Sigmoid colon (tissue), 7 donors: ENCODE results near the gene PGS1. TPM values are rescaled to one million over a fixed set of nuclear protein-coding genes. Genes with fewer than 3 reads are reported as not detected.

Source experiments
- DNase-seq: peaks from one replicate; pipeline ENCODE4 v3.0.0-alpha.2; 2019
- H3K27ac ChIP-seq, 4 donors: fragments of 200-600 bp; sonication (generic); one replicate each; pipeline ENCODE4 v1.5.1; 2016 to 2019; ENCODE audit warnings: mild to moderate bottlenecking in 1 of 4
- H3K27me3 ChIP-seq, 3 donors: fragments of 200-600 bp; sonication (generic); one replicate each; pipeline ENCODE4 v1.5.1; 2019; ENCODE audit warnings: mild to moderate bottlenecking in 1 of 3
- H3K36me3 ChIP-seq, 4 donors: fragments of 200-600 bp; sonication (generic); one replicate each; pipeline ENCODE4 v1.5.1; 2016 to 2019
- H3K4me1 ChIP-seq, 4 donors: fragments of 200-600 bp; sonication (generic); one replicate each; pipeline ENCODE4 v1.5.1; 2017 to 2019
- H3K4me3 ChIP-seq, 4 donors: fragments of 200-600 bp; sonication (generic); one replicate each; pipeline ENCODE4 v1.5.1; 2017 to 2019; ENCODE audit warnings: mild to moderate bottlenecking in 2 of 4, moderate library complexity in 1 of 4
- H3K9me3 ChIP-seq, 4 donors: fragments of 200-600 bp in 3 of 4; sonication (generic) in 3 of 4; one replicate each; pipeline versions ENCODE4 v1.5.1 to v1.6.1; 2013 to 2019
- CTCF ChIP-seq, 4 experiments: fragments of 450-650 bp in 3 of 4; fragments of 200-600 bp in 1 of 4; IDR thresholded peaks; one replicate each; pipeline ENCODE4 v1.5.1; 2016 to 2019; ENCODE audit warnings: antibody characterized with exemption in 4 of 4, mild to moderate bottlenecking in 3 of 4, moderate library complexity in 2 of 4
- EP300 ChIP-seq, 4 donors: sonication (generic); formaldehyde crosslinking; IDR thresholded peaks; one replicate each; pipeline ENCODE4 v1.6.1; 2017; ENCODE audit warnings: antibody characterized with exemption in 4 of 4
- POLR2A ChIP-seq, 2 donors: fragments of 450-650 bp; IDR thresholded peaks; one replicate each; pipeline ENCODE4 v1.6.1; 2016; ENCODE audit warnings: antibody characterized with exemption in 2 of 2, mild to moderate bottlenecking in 2 of 2, moderate library complexity in 2 of 2
- POLR2AphosphoS5 ChIP-seq, 4 donors: sonication (generic); formaldehyde crosslinking; IDR thresholded peaks; one replicate each; pipeline ENCODE4 v1.6.1; 2017; ENCODE audit warnings: antibody characterized with exemption in 4 of 4
- WGBS, 2 donors: extraction: QIAGEN DNeasy Blood & Tissue Kit; methylation state at CpG; one replicate each; pipeline ENCODE4 v1.1.7; 2013; 5-methylcytosine and 5-hydroxymethylcytosine counted together
- intact Hi-C: fragments of 100-400 bp; cut with DNase I; formaldehyde crosslinking; loops from one replicate; pipeline ENCODE4 v1.15.1; 2023
- polyA plus RNA-seq, 3 donors: library from polyadenylated mRNA; stranded (reverse); fragments of 200-250 nt; gene quantifications; one replicate each; pipeline ENCODE4 v1.2.3, GENCODE V29; 2013
- total RNA-seq, 4 donors: library from RNA; depleted of rRNA; stranded (reverse); fragments of >200 nt; gene quantifications; one replicate each; pipeline ENCODE4 v1.1.0, GENCODE V29; 2016
- donor health status: healthy with polysubstance abuse.
- donor health status: Bipolar disorder and iron deficiency.
- donor health status: healthy.

The PGS1 gene
- total and polyA plus RNA-seq, 7 donors: 9.9 to 36.9 (median 28.6) TPM

GRCh38 chr17:78368348-78368747, 10.1 kb upstream of the PGS1 start:
- no peaks in the 10 kb centered on the region for H3K9me3 ChIP-seq

GRCh38 chr17:78368854-78369495, 9.5 kb upstream of the PGS1 start:
- Histone ChIP-seq H3K9me3 (no peaks in the 10 kb centered on the region), H3K4me3 (no peak overlapping the region), H3K27ac (no peak overlapping the region), H3K27me3 (peaks cover 0 to 9% (median 0%) of the 10 kb centered on the region in 3 donors), H3K4me1 (peaks cover 0 to 9% (median 0%) of the 10 kb centered on the region in 4 donors), H3K36me3 (no peaks in the 10 kb centered on the region)
- WGBS, 2 donors: 96 to 97% methylated on average over 8 of the region's 8 CpGs
- intact Hi-C loops: no loop called here
- DNase-seq: no peak
- no peak for TF ChIP-seq POLR2A (IDR thresholded peaks at IDR 0.05)
- no peak for TF ChIP-seq POLR2AphosphoS5 (IDR thresholded peaks at IDR 0.05)
- TF ChIP-seq CTCF (IDR thresholded peaks at IDR 0.05): no peak

More at GRCh38 chr17:78368348-78368747, 10.1 kb upstream of the PGS1 start:
- H3K4me1 ChIP-seq: peaks cover 0 to 9% (median 0%) of the 10 kb centered on the region in 4 donors
- TF ChIP-seq POLR2A (IDR thresholded peaks at IDR 0.05) (no peak), EP300 (IDR thresholded peaks at IDR 0.05) (no peak), CTCF (IDR thresholded peaks at IDR 0.05) (no peak), POLR2AphosphoS5 (IDR thresholded peaks at IDR 0.05) (no peak)
- intact Hi-C loops: no loop called here
- no peaks in the 10 kb centered on the region for H3K36me3 ChIP-seq
- H3K4me3 ChIP-seq: no peak overlapping the region
- WGBS, 2 donors: 79 to 84% methylated on average over 6 of the region's 6 CpGs
- no peak for DNase-seq
- no peak overlapping the region for H3K27ac ChIP-seq
- peaks cover 0 to 9% (median 0%) of the 10 kb centered on the region in 3 donors for H3K27me3 ChIP-seq

GRCh38 chr17:78369791-78370381, 8.6 kb upstream of the PGS1 start:
- TF ChIP-seq POLR2AphosphoS5 (IDR thresholded peaks at IDR 0.05) (no peak), EP300 (IDR thresholded peaks at IDR 0.05) (no peak), POLR2A (IDR thresholded peaks at IDR 0.05) (no peak), CTCF (IDR thresholded peaks at IDR 0.05) (no peak)
- H3K36me3 ChIP-seq: no peaks in the 10 kb centered on the region
- H3K4me1 ChIP-seq: peaks cover 0 to 9% (median 4%) of the 10 kb centered on the region in 4 donors
- intact Hi-C loops: no loop called here
- 76 to 83% methylated on average over 13 of the region's 13 CpGs for WGBS, 2 donors
- no peak for DNase-seq
- peaks cover 0 to 9% (median 0%) of the 10 kb centered on the region in 3 donors for H3K27me3 ChIP-seq
- H3K9me3 ChIP-seq: no peaks in the 10 kb centered on the region
- no peak overlapping the region for H3K27ac ChIP-seq
- H3K4me3 ChIP-seq: no peak overlapping the region

- Histone ChIP-seq H3K9me3 (no peaks in the 10 kb centered on the region), H3K36me3 (no peaks in the 10 kb centered on the region), H3K27ac (no peak overlapping the region), H3K4me3 (no peak overlapping the region), H3K4me1 (peaks cover 0 to 20% (median 10%) of the 10 kb centered on the region in 4 donors), H3K27me3 (no peaks in the 10 kb centered on the region)
- no peak for DNase-seq
- WGBS, 2 donors: 84 to 86% methylated on average over 7 of the region's 7 CpGs
- TF ChIP-seq CTCF (IDR thresholded peaks at IDR 0.05) (no peak), POLR2A (IDR thresholded peaks at IDR 0.05) (no peak), POLR2AphosphoS5 (IDR thresholded peaks at IDR 0.05) (no peak), EP300 (IDR thresholded peaks at IDR 0.05) (no peak)
- intact Hi-C loops: no loop called here
Observed at GRCh38 chr17:78371056-78371455, 7.4 kb upstream of the PGS1 start.
